ENCODE results near the gene TTF1.
A peak's percentile ranks its signal among the peaks of the same experiment; 100 is the strongest.
"Not testable (repeated sequence)": the region's sequence is repeated elsewhere in the genome, so short reads cannot be mapped to it uniquely, and the experiment has no call there.

The TTF1 gene

DNA sequence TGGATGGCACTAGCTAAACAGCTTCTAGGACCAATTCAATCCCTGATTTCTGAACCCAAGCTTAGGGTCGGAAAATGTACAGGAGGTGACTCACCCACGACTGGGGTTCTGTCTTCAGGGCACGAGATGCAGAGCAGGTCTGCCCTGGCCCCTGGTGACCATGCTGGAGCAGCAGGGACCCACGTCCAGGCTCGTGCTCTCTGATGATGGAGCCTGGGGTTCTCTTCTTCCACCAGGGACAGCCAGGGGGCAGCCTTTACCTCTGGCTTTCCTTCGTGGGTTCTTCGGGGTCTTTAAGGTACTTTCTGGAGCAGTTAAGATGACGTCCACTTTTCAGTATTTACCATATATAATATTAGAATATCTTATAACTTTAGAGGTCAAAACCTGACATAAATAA lies 5.4 kb upstream of the TTF1 start:
- no peak for DNase-seq

DNA sequence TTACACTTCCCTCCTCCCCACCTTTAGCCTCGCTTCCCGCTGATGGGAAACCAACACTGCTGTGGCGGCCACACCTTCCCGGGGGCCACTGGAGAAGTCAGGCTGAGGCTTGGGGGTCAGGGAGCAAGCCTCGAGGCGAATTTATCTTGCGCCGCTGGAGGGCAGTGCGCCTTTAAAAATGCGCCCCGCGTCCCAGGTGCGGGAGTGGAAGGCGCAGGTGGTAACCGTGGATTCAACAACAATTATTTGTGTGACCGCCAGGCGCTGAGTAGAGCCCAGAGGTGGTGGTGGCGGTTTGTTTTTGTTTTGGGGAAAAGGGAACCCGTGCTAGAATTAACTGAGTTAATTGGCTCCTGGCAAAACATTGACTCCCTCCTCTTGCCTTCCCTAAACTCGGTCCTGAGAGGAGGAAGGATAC lies 4.5 kb upstream of the TTF1 start:
- DNase-seq: peak; percentile 91

- no peak for DNase-seq
Observed at GRCh38 chr9:132410642-132411041, 4.0 kb upstream of the TTF1 start.

GRCh38 chr9:132409828-132410528 lies 3.3 kb upstream of the TTF1 start, which contains the start of gene CFAP77:
TSS of gene CFAP77 (plus strand) at chr9:132410211. CDS start at chr9:132410272, 61 bp downstream.
- peak; percentile 36 for DNase-seq

- DNase-seq: no peak
Observed at GRCh38 chr9:132408521-132408920, 1.9 kb upstream of the TTF1 start.

DNA sequence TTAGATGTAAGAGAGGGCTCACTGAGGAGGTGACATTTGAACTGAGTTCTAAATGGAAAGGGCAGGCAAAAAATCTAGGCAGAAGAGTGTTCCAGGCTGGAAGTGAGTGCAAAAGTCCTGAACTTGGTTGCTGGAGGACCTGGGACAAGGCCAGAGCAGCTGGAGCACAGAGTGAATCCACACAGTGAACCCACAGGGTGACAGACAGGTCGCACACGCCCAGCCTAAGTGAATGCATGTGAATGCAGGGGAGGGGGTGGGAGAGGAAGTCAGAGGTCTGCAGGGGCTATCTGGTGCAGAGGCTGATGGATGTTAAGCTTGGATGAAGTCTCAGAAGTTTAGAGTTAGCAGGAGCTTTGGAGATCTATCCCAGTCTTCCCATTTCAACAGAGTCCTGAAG lies 556 bp upstream of the TTF1 start:
- no peak for DNase-seq

GRCh38 chr9:132404228-132404881 lies 2.3 kb downstream of the TTF1 start:
- no peak for DNase-seq

DNA sequence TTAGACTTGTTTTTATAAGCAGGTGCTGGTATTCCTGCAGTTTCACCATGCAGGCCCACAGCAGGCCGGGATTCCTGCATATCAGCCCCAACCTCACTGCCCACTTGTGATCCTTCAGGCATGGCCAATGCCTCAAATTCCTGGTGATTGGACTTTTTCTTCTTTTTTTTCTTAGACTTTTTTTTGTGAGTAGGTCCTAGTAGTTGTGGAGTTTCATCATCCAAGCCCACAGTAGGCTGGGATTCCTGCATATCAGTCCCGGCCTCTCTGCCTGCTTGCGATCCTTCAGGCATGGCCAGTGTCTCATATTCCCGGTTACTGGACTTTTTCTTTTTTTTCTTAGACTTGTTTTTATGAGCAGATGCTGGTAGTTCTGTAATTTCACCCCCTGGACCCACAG lies 4.8 kb downstream of the TTF1 start:
- DNase-seq: no peak

- no peak for DNase-seq
Observed at GRCh38 chr9:132395560-132395959, 11.1 kb downstream of the TTF1 start.

DNA sequence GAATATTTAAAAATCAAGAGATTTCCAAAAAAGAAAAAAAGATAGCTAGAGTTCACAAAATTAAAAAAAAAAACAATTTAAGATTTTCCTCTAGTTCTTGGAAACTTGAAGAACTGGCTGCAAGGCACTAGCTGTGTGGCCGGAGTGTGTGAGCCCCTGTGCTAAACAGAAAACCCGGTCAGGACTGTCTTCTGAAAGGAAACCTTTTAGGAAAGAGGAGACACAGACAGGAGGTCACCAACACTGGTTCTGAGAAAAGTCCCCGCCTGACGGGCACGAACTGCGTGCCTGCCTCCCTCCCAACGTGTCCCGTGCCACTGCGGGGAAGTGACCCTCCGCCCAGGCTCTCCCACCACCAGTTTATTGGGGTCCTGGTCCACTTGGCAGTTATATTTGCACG lies 15.2 kb downstream of the TTF1 start:
- no peak for DNase-seq

GRCh38 chr9:132390966-132391365 lies 15.7 kb downstream of the TTF1 start:
- no peak for DNase-seq

DNA sequence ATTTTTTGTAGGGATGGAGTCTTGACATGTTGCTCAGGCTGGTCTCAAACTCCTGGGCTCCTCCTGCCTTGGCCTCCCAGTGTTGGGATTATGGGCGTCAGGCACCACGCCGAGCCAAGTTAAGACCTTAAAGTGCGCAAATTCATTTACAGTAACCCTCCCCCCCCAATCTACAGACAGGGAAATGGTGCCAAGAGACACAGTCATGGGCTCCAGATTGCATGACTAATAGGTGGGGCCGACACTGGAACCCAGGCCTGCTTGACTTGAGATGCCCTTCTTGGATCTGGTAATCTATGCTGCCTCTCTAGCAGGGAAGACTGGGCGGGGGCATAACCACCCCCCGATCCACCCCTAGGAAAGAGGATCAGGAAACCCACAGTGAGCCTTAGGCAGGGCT lies 19.5 kb downstream of the TTF1 start:
- no peak for DNase-seq

GRCh38 chr9:132384376-132384775 lies 22.3 kb downstream of the TTF1 start:
- DNase-seq: no peak

GRCh38 chr9:132383462-132383883 lies 23.2 kb downstream of the TTF1 start:
- DNase-seq: no peak

GRCh38 chr9:132381966-132382541 lies 24.6 kb downstream of the TTF1 start:
- DNase-seq: no peak

- not testable (repeated sequence) for DNase-seq
Observed at GRCh38 chr9:132378416-132378815, 28.2 kb downstream of the TTF1 start.

- DNase-seq: not testable (repeated sequence)
Observed at GRCh38 chr9:132377769-132378168, 28.9 kb downstream of the TTF1 start.

GRCh38 chr9:132372177-132373095 lies 34.2 kb downstream of the TTF1 start:
- no peak for DNase-seq

- no peak for DNase-seq
Observed at GRCh38 chr9:132370592-132370991, 36.0 kb downstream of the TTF1 start.

DNA sequence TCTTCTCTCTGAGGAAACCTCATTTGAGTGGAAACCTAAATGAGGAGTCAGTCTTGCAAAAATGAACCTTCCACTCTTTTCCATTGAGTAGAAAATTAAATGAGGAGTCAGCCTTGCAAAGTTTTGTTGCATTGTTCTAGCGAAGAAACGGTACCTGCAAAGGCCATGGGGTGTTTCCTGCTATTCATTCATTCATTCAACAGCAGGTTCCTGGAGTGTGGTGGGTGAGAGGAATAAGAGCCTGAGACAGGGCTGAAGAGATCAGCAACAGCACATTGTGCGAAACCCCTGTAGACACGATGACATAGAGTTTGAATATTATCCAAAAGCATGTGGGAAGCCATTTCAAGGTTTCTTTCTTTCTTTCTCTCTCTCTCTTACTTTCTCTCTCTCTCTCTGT lies 37.2 kb downstream of the TTF1 start:
- DNase-seq: no peak

DNA sequence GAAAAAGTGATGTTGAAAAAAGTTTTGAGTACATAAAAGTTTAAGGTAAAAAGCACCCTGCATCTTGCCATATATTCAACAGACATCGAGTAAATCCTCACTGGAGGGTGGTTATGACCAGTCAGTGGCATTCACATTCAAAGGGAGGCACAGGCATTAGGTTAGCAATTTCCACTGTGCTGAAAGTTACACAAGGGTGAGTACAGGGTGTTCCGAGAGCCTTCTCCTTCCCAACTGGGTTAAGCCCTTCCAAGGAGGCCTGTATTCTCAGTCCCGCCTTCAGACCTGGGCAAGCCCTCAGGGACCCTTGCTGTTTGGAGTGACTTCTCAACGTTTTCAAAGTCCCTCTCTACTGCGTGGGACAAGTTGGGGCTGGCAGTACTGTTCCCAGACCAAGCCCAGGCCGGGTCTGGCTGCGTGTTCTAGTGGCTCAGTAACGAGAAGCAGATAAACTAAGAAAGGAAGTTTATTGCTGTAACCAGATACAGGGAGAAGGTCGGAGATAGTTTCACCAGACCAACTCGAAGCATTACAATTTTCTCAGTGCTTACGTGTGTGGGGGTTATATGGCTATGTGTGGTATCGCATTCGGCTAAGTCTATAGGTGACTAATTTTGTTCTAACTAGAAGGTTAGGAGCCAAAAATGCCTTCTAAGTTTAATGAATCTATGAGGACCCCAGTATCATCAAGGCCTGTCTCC lies 38.9 kb downstream of the TTF1 start:
- no peak for DNase-seq

DNA sequence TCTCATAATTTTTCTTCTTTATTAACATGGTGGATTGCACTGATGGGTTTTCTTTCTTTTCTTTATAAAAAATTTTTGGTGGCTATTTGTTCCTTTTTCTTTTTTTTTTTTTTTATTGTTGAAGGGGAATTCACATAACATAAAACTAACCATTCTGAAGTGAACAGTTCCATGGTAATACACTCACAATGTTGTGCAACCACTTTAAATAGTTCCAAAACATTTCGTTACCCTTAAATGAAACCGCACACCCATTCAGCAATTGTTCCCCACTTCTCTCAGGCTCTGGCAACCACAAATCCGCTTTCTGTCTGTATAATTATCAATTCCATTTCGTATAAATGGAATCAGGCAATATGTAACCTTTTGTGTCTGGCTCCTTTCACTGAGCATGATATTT lies 40.2 kb downstream of the TTF1 start:
- DNase-seq: no peak

GRCh38 chr9:132365986-132366385 lies 40.7 kb downstream of the TTF1 start:
- DNase-seq: no peak
